Calu3 (cell line): Measurements from ENCODE around the gene HDAC4. TPM values are rescaled to one million over a fixed set of nuclear protein-coding genes. Genes with fewer than 3 reads are reported as not detected.

Experiments
- BruUV-seq: library from RNA; stranded (reverse); fragments of 400-500 nt; replicated peaks from 2 replicates; lab custom pipeline; 2021; lab: Mats Ljungman, UMichigan
- CTCF ChIA-PET: fragments of 300-600 bp; sonication (Branson Sonifier 250); formaldehyde crosslinking; loops from one replicate; lab custom pipeline; 2022; ENCODE audit warnings: antibody characterized with exemption; lab: Charles Lee
- DNase-seq: peaks from one replicate; pipeline ENCODE4 v3.0.0; 2022
- H3K27ac Mint-ChIP-seq: one replicate; pipeline ENCODE4 v1.8.0; 2022; ENCODE audit warnings: mixed read lengths; ENCODE audit not compliant: unreplicated experiment
- H3K27me3 Mint-ChIP-seq: one replicate; pipeline ENCODE4 v1.8.0; 2022; ENCODE audit warnings: mixed read lengths; ENCODE audit not compliant: unreplicated experiment
- H3K36me3 Mint-ChIP-seq: one replicate; pipeline ENCODE4 v1.8.0; 2022; ENCODE audit warnings: mild to moderate bottlenecking, moderate library complexity, mixed read lengths; ENCODE audit not compliant: insufficient read depth, unreplicated experiment
- H3K4me1 Mint-ChIP-seq: one replicate; pipeline ENCODE4 v1.8.0; 2022; ENCODE audit warnings: mild to moderate bottlenecking, low read depth, mixed read lengths; ENCODE audit not compliant: unreplicated experiment
- H3K4me3 Mint-ChIP-seq: one replicate; pipeline ENCODE4 v1.8.0; 2022; ENCODE audit warnings: mild to moderate bottlenecking, low read depth, moderate library complexity, mixed read lengths; ENCODE audit not compliant: unreplicated experiment
- H3K9me3 Mint-ChIP-seq: one replicate; pipeline ENCODE4 v1.8.0; 2022; ENCODE audit warnings: low read depth, mixed read lengths; ENCODE audit not compliant: unreplicated experiment
- intact Hi-C: fragments of 100-400 bp; cut with micrococcal nuclease; formaldehyde crosslinking; loops from one replicate; pipeline ENCODE4 v1.10.0; 2022; ENCODE audit not compliant: unreplicated experiment
- total RNA-seq: library from RNA; stranded (reverse); gene quantifications from 2 replicates; pipeline ENCODE4 v1.2.3, GENCODE V29; 2022
- TF ChIP-seq, protein P1 (sequence below): fragments of 200-600 bp; IDR thresholded peaks from one replicate; pipeline ENCODE4 v1.8.0; 2022; ENCODE audit warnings: antibody characterized with exemption; ENCODE audit not compliant: unreplicated experiment

HDAC4 gene
- total RNA-seq, 1 experiment from 2014 or later: 39.6 TPM

DNA sequence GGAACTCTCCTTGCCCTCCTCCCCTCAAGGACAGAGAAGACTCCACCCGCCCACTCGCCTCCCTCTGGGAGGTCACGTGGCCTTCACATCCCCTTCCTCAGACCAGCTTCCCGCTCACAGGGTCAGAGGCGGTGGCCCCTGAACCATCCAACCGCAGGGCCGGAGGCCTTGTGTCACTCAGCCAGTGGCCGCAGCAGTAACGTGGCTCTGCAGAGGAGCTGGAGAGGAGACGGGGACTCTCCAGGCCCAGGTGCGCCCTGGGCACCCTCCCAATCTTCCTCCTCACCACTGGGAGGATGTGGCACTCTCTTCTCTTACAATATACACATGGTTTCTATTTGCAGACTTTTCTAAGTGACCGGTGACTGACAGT lies 391.2 kb downstream of the HDAC4 start:
- Mint-ChIP-seq H3K4me1 (peaks cover 16% of the 10 kb centered on the region), H3K4me3 (no peak overlapping the region), H3K9me3 (no peaks in the 10 kb centered on the region), H3K27ac (no peak overlapping the region), H3K36me3 (no peaks in the 10 kb centered on the region), H3K27me3 (peaks cover 87% of the 10 kb centered on the region)
- BruUV-seq: no TSS peak
- intact Hi-C loops: no loop called here
- CTCF ChIA-PET: no interaction called here
- DNase-seq: no peak
- TF ChIP-seq, protein P1, sequence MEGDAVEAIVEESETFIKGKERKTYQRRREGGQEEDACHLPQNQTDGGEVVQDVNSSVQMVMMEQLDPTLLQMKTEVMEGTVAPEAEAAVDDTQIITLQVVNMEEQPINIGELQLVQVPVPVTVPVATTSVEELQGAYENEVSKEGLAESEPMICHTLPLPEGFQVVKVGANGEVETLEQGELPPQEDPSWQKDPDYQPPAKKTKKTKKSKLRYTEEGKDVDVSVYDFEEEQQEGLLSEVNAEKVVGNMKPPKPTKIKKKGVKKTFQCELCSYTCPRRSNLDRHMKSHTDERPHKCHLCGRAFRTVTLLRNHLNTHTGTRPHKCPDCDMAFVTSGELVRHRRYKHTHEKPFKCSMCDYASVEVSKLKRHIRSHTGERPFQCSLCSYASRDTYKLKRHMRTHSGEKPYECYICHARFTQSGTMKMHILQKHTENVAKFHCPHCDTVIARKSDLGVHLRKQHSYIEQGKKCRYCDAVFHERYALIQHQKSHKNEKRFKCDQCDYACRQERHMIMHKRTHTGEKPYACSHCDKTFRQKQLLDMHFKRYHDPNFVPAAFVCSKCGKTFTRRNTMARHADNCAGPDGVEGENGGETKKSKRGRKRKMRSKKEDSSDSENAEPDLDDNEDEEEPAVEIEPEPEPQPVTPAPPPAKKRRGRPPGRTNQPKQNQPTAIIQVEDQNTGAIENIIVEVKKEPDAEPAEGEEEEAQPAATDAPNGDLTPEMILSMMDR: no peak

DNA sequence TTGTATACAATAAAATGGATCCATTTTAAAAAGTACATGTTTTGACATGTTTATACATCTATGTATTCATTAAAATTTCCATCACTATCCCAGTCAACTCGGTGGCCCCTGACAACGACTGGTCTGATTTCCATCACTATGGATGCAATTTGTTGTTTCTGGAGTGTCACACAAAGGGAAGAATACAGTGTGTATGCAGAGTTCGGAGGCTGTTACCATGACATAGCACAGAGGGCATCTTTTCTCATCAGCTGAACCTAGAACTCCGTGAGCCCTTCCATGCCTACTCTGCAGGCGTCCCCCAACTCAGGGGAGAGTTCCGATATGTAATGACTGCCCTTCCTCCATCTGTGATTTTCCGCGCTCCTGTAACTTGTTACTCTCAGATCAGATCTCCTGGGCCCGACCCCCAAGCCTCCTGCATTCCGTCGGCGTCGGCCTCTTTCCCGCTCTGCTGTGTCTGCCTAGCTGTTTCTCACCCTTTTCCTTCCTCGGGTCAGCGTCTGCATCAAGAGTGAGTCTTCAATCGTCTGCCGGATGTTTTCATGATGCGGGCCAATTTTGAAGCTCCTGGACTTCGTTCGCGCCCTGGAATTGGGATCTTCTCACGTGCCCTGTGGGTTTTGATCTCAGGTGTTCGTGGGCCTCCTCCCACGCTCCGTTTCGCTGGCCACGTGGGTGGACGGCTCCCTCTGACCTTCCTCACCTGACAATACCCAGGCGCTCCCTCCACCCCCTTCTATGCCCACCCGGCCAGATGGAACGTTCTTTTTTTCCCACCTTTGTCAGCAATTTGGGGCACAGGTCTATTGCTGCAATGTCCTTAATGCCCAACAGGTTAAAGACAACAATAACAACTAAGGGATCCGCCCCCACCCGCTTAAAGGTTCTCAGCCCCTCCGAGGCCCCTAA lies 391.9 kb downstream of the HDAC4 start:
- no peak overlapping the region for H3K27ac Mint-ChIP-seq

DNA sequence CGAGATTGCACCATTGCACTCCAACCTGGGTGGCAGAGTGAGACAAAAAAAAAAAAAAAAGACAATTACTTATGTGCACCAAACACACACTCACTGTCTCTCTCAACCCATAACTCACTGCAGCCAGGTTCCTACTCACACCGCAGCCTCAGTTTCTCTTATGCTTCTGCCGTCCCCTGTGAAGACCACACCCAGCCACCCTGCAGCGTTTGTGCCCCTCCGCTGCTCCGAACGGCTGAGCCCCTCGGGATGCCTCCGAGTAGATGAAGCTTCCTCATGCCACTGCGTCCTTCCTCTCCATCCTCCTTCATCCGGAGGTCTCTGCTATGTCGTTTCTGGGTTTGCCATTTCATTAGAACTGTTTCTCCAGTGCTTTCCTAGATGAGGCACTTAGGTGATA lies 392.8 kb downstream of the HDAC4 start:
- H3K9me3 Mint-ChIP-seq: no peaks in the 10 kb centered on the region
- TF ChIP-seq, protein P1: no peak

More for the DNA sequence above, 391.9 kb downstream of the HDAC4 start:
- no TSS peak for BruUV-seq
- DNase-seq: no peak
- H3K4me3 Mint-ChIP-seq: no peak overlapping the region
- no peaks in the 10 kb centered on the region for H3K36me3 Mint-ChIP-seq
- TF ChIP-seq, protein P1: no peak
- peaks cover 16% of the 10 kb centered on the region for H3K4me1 Mint-ChIP-seq
- H3K9me3 Mint-ChIP-seq: no peaks in the 10 kb centered on the region
- CTCF ChIA-PET: no interaction called here
- peaks cover 93% of the 10 kb centered on the region for H3K27me3 Mint-ChIP-seq
- intact Hi-C loops: no loop called here

DNA sequence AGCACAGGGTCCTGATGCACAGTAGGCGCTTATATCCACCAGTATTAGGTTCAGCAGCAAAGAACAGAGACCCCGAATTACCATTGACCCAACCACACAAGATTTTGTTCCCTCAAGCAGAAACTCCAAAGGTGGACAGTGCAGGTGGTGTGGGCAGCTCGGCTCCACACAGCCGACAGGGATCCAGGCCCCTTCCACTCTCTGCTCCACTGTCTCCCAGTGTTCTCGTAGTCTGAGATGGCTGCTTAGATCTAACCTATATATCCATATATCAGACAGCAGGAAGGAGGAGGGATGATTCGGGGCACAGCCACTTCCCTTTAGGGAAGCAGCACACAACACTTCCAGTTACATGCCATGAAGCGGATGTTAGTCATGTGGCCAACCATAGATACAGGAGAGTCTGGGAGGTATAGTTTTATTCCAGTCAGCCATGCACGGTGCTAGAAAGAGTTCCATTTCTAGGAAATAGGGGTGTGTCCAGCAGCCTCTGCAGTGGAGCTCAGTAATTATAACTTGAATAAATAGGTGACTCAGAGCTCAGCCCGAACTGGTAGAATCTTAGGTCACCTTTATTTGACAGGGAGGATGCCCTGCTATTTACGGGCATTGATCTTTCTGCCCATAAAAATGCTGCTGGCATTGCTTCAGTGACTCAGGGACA lies 394.1 kb downstream of the HDAC4 start:
- H3K27me3 Mint-ChIP-seq: peaks cover 99% of the 10 kb centered on the region
- CTCF ChIA-PET: interaction anchor here (0.5 kb wide), 1 partner anchor 577 kb away, joined by 5 read pairs; no protein-coding TSS in a partner anchor
- H3K36me3 Mint-ChIP-seq: no peaks in the 10 kb centered on the region
- peaks cover 4% of the 10 kb centered on the region for H3K9me3 Mint-ChIP-seq
- H3K27ac Mint-ChIP-seq: no peak overlapping the region
- TF ChIP-seq, protein P1: no peak
- intact Hi-C loops: no loop called here
- peaks cover 16% of the 10 kb centered on the region for H3K4me1 Mint-ChIP-seq
- DNase-seq: peak; percentile 13
- no peak overlapping the region for H3K4me3 Mint-ChIP-seq
- BruUV-seq: no TSS peak

More for the DNA sequence above, 392.8 kb downstream of the HDAC4 start:
- BruUV-seq: no TSS peak
- no peak for DNase-seq
- H3K4me1 Mint-ChIP-seq: peaks cover 16% of the 10 kb centered on the region
- no peak overlapping the region for H3K27ac Mint-ChIP-seq
- H3K36me3 Mint-ChIP-seq: no peaks in the 10 kb centered on the region
- peaks cover 99% of the 10 kb centered on the region for H3K27me3 Mint-ChIP-seq
- H3K4me3 Mint-ChIP-seq: no peak overlapping the region
- intact Hi-C loops: no loop called here
- CTCF ChIA-PET: no interaction called here
